ENCODE data around the gene ADGRV1.

DNA sequence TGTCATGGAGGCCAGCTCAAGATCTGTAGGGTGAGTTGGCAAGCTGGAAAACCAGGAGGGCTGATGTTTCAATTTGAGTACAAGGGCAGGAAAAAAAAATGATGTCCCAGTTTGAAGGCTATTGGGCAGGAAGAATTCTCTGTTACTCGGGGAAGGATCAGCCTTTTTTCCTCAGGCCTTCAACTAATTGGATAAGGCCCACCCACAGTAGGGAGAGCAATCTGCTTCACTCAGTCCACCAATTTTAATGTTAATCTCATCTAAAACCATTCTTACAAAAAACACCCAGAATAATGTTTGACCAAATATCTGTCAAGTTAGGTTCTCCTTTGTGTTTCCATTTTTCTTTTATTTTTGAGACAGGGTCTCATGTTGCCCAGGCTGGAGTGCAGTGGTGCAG lies 442.1 kb downstream of the ADGRV1 start:
- TF ChIP-seq, protein P1, sequence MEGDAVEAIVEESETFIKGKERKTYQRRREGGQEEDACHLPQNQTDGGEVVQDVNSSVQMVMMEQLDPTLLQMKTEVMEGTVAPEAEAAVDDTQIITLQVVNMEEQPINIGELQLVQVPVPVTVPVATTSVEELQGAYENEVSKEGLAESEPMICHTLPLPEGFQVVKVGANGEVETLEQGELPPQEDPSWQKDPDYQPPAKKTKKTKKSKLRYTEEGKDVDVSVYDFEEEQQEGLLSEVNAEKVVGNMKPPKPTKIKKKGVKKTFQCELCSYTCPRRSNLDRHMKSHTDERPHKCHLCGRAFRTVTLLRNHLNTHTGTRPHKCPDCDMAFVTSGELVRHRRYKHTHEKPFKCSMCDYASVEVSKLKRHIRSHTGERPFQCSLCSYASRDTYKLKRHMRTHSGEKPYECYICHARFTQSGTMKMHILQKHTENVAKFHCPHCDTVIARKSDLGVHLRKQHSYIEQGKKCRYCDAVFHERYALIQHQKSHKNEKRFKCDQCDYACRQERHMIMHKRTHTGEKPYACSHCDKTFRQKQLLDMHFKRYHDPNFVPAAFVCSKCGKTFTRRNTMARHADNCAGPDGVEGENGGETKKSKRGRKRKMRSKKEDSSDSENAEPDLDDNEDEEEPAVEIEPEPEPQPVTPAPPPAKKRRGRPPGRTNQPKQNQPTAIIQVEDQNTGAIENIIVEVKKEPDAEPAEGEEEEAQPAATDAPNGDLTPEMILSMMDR (IDR thresholded peaks at IDR 0.05): no peak
- no peak for TF ChIP-seq POLR2A (IDR thresholded peaks at IDR 0.05)
- TF ChIP-seq POLR2AphosphoS5 (IDR thresholded peaks at IDR 0.05): no peak

Measured in prostate gland (tissue), 2 donors.